HepG2 (cell line): ENCODE data around the gene EIF3J. TPM values are rescaled to one million over a fixed set of nuclear protein-coding genes. Genes with fewer than 3 reads are reported as not detected.

Source experiments
- CENPT ChIP-seq: sonication (generic); formaldehyde crosslinking; IDR thresholded peaks from 2 replicates; pipeline ENCODE4 v1.8.0; 2022; ENCODE audit warnings: low read depth, mild to moderate bottlenecking, moderate library complexity, missing genetic modification reagents
- IRF1 ChIP-seq: sonication (generic); formaldehyde crosslinking; IDR thresholded peaks from 2 replicates; pipeline ENCODE4 v1.4.0; 2020; ENCODE audit warnings: low read depth, mild to moderate bottlenecking, missing genetic modification reagents
- IRF2 ChIP-seq: IDR thresholded peaks from 2 replicates; pipeline ENCODE4 v1.6.1; 2018; ENCODE audit warnings: missing genetic modification reagents, missing compliant biosample characterization
- ISX ChIP-seq: sonication (generic); formaldehyde crosslinking; conservative IDR thresholded peaks from 2 replicates; pipeline ENCODE4 v1.5.0; 2020; ENCODE audit warnings: missing genetic modification reagents
- MYNN ChIP-seq: sonication (generic); formaldehyde crosslinking; IDR thresholded peaks from 2 replicates; pipeline ENCODE4 v1.4.0; 2020; ENCODE audit warnings: mild to moderate bottlenecking, low read depth, missing genetic modification reagents
- PAXIP1 ChIP-seq: sonication (generic); formaldehyde crosslinking; conservative IDR thresholded peaks from 2 replicates; pipeline ENCODE4 v1.4.0; 2020; ENCODE audit warnings: mild to moderate bottlenecking, missing genetic modification reagents, moderate library complexity
- REXO4 ChIP-seq: sonication (generic); formaldehyde crosslinking; IDR thresholded peaks from 2 replicates; pipeline ENCODE4 v1.8.0; 2022; ENCODE audit warnings: missing genetic modification reagents, mild to moderate bottlenecking, borderline replicate concordance
- SIX1 ChIP-seq: sonication (generic); formaldehyde crosslinking; IDR thresholded peaks from 2 replicates; pipeline ENCODE4 v1.4.0; 2020; ENCODE audit warnings: missing genetic modification reagents, borderline replicate concordance
- XRCC5 ChIP-seq: fragments of 200-400 bp; formaldehyde crosslinking; optimal IDR thresholded peaks from 2 replicates; pipeline ENCODE3; 2017; ENCODE audit warnings: mild to moderate bottlenecking, low read length
- ZBTB34 ChIP-seq: sonication (generic); formaldehyde crosslinking; IDR thresholded peaks from 2 replicates; pipeline ENCODE4 v1.8.0; 2022; ENCODE audit warnings: mild to moderate bottlenecking, missing genetic modification reagents
- ZHX2 ChIP-seq, 2 experiments: sonication (generic) in 1 of 2; formaldehyde crosslinking in 1 of 2; IDR thresholded peaks; 2 replicates each; pipeline versions ENCODE4 v1.6.1 to v1.9.0; 2014 to 2022; ENCODE audit warnings: antibody characterized with exemption in 1 of 2, borderline replicate concordance in 1 of 2, inconsistent platforms in 1 of 2, low read depth in 1 of 2, missing genetic modification reagents in 1 of 2
- ZNF101 ChIP-seq: sonication (generic); formaldehyde crosslinking; IDR thresholded peaks from 2 replicates; pipeline ENCODE4 v1.4.0; 2020; ENCODE audit warnings: mild to moderate bottlenecking, low read depth, missing genetic modification reagents, borderline replicate concordance
- ZNF850 ChIP-seq: sonication (generic); formaldehyde crosslinking; conservative IDR thresholded peaks from 2 replicates; pipeline ENCODE4 v1.9.0; 2021; ENCODE audit warnings: mild to moderate bottlenecking, missing genetic modification reagents
- polyA plus RNA-seq, 8 experiments: library from polyadenylated mRNA; depleted of rRNA in 3 of 8; stranded (reverse) in 7 of 8; unstranded in 1 of 8; fragments of >200 nt; fragmentation: Illumina TruSeq in 4 of 8; extraction: Trizol in 4 of 8; gene quantifications; 2 replicates each; pipeline versions ENCODE4 v1.2.1 to v1.2.3, GENCODE V29; 2011 to 2016; ENCODE audit warnings: low read depth in 4 of 8, missing spikeins in 1 of 8, mixed read lengths in 1 of 8; ENCODE audit not compliant: insufficient read depth in 1 of 8
- total RNA-seq, 5 experiments: library from RNA; depleted of rRNA; stranded (reverse); fragments of >200 nt; fragmentation: Illumina TruSeq; extraction: Trizol; gene quantifications; 2 replicates each; pipeline ENCODE4 v1.2.3, GENCODE V29; 2016; ENCODE audit warnings: low read depth in 1 of 5

EIF3J gene
- total and polyA plus RNA-seq, 2 of the 13 experiments (the other 11 are each of a cell fraction or from before 2014, with no cell fraction given), result 51.7 to 69.2 TPM

GRCh38 chr15:44536962-44537734 is at the start of gene EIF3J (continued):
- TF ChIP-seq ZHX2 (IDR thresholded peaks at IDR 0.05; ENCODE audit: low read depth) (no peak), ZHX2 (CRISPR knock-in tag; IDR thresholded peaks at IDR 0.05; ENCODE audit: borderline replicate concordance) (no peak), IRF1 (no peak), SIX1 (CRISPR knock-in tag) (0 out of 2 replicates have a peak, but pooled peaks have one; percentile 12), REXO4 (CRISPR knock-in tag) (no peak; the same call in 1 of the 2 replicates), ZNF101 (no peak), ISX (CRISPR knock-in tag) (peak; percentile 23; the same call in 1 of the 2 replicates), MYNN (CRISPR knock-in tag) (no peak; the same call in 1 of the 2 replicates), PAXIP1 (no peak), XRCC5 (no peak), ZNF850 (CRISPR knock-in tag) (no peak), IRF2 (peak; percentile 12; the same call in 1 of the 2 replicates), CENPT (CRISPR knock-in tag) (no peak), ZBTB34 (CRISPR knock-in tag) (0 out of 2 replicates have a peak, but pooled peaks have one; percentile 16)
